HepG2 (cell line): ENCODE results near the gene SNX6. TPM values are rescaled to one million over a fixed set of nuclear protein-coding genes. Genes with fewer than 3 reads are reported as not detected.

Source experiments
- ATF7 ChIP-seq, 2 experiments: fragments of 450-650 bp in 1 of 2; sonication (generic) in 1 of 2; formaldehyde crosslinking in 1 of 2; IDR thresholded peaks; 2 replicates each; pipeline versions ENCODE4 v1.4.0 to v1.6.1; 2016 to 2020; ENCODE audit warnings: antibody characterized with exemption in 1 of 2, mild to moderate bottlenecking in 1 of 2, missing genetic modification reagents in 1 of 2
- RAD21 ChIP-seq: fragments of 450-650 bp; formaldehyde crosslinking; IDR thresholded peaks from 2 replicates; pipeline ENCODE4 v1.5.0; 2020; ENCODE audit warnings: mild to moderate bottlenecking
- SMYD3 ChIP-seq: sonication (generic); formaldehyde crosslinking; IDR thresholded peaks from 2 replicates; pipeline ENCODE4 v1.8.1; 2023; ENCODE audit warnings: mild to moderate bottlenecking, missing genetic modification reagents
- TCF7 ChIP-seq: sonication (generic); IDR thresholded peaks from 2 replicates; pipeline ENCODE4 v1.6.1; 2016; ENCODE audit warnings: antibody characterized with exemption, low read depth
- ZNF30 ChIP-seq: sonication (generic); formaldehyde crosslinking; IDR thresholded peaks from 2 replicates; pipeline ENCODE4 v1.5.0; 2020; ENCODE audit warnings: mild to moderate bottlenecking, missing genetic modification reagents
- ZNF496 ChIP-seq: sonication (generic); formaldehyde crosslinking; IDR thresholded peaks from 2 replicates; pipeline ENCODE4 v1.8.1; 2023; ENCODE audit warnings: mild to moderate bottlenecking, moderate library complexity, missing genetic modification reagents; ENCODE audit not compliant: insufficient replicate concordance
- ZNF629 ChIP-seq: sonication (generic); formaldehyde crosslinking; conservative IDR thresholded peaks from 2 replicates; pipeline ENCODE4 v1.5.0; 2020; ENCODE audit warnings: missing genetic modification reagents
- polyA plus RNA-seq, 8 experiments: library from polyadenylated mRNA; depleted of rRNA in 3 of 8; stranded (reverse) in 7 of 8; unstranded in 1 of 8; fragments of >200 nt; fragmentation: Illumina TruSeq in 4 of 8; extraction: Trizol in 4 of 8; gene quantifications; 2 replicates each; pipeline versions ENCODE4 v1.2.1 to v1.2.3, GENCODE V29; 2011 to 2016; ENCODE audit warnings: low read depth in 4 of 8, missing spikeins in 1 of 8, mixed read lengths in 1 of 8; ENCODE audit not compliant: insufficient read depth in 1 of 8
- total RNA-seq, 5 experiments: library from RNA; depleted of rRNA; stranded (reverse); fragments of >200 nt; fragmentation: Illumina TruSeq; extraction: Trizol; gene quantifications; 2 replicates each; pipeline ENCODE4 v1.2.3, GENCODE V29; 2016; ENCODE audit warnings: low read depth in 1 of 5
- TF ChIP-seq, protein P1 (sequence below): sonication (generic); formaldehyde crosslinking; IDR thresholded peaks from 2 replicates; pipeline ENCODE4 v1.5.1; 2020; ENCODE audit warnings: missing genetic modification reagents, mild to moderate bottlenecking, borderline replicate concordance
- TF ChIP-seq, protein P2 (sequence below): sonication (generic); formaldehyde crosslinking; IDR thresholded peaks from 2 replicates; pipeline ENCODE4 v1.4.0; 2020; ENCODE audit warnings: missing genetic modification reagents, borderline replicate concordance
- TF ChIP-seq, protein P3 (sequence below): sonication (generic); formaldehyde crosslinking; IDR thresholded peaks from 2 replicates; pipeline ENCODE4 v1.8.1; 2022; ENCODE audit warnings: low read depth, mild to moderate bottlenecking, missing genetic modification reagents
- TF ChIP-seq, protein P4 (sequence below): IDR thresholded peaks from 2 replicates; pipeline ENCODE4 v1.6.1; 2016; ENCODE audit warnings: low read depth, missing genetic modification reagents, missing compliant biosample characterization
- TF ChIP-seq, protein P5 (sequence below): sonication (generic); formaldehyde crosslinking; IDR thresholded peaks from 2 replicates; pipeline ENCODE4 v1.4.0; 2020; ENCODE audit warnings: missing genetic modification reagents

SNX6 gene
- total and polyA plus RNA-seq, 2 of the 13 experiments (the other 11 are each of a cell fraction or from before 2014, with no cell fraction given): 92.3 to 169 TPM

DNA sequence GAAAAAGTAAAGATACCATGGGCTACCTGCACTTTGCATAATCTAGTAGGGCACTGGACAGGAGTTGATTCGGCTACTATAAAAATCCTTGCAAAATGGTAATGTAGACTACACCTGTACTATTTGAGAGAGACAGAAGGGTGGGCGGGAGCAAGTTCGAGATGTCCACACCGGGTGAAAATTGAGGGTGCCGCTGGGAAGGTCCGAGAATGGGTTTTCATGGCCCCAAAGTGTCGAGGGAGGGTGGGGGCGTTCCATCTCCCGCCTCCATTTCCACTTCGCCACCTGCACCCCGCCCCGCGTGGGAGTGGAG lies 648 bp downstream of the SNX6 start (continued):
- TF ChIP-seq ZNF496 (no peak), RAD21 (CRISPR knock-in tag) (no peak), ZNF30 (CRISPR knock-in tag) (no peak; the same call in 1 of the 2 replicates), TCF7 (0 out of 2 replicates have a peak, but pooled peaks have one; percentile 9), ATF7 (IDR thresholded peaks at IDR 0.05) (no peak), ATF7 (CRISPR knock-in tag; IDR thresholded peaks at IDR 0.05) (no peak), SMYD3 (CRISPR knock-in tag) (no peak), ZNF629 (CRISPR knock-in tag) (peak; percentile 3; the same call in 1 of the 2 replicates)
- TF ChIP-seq, protein P1, sequence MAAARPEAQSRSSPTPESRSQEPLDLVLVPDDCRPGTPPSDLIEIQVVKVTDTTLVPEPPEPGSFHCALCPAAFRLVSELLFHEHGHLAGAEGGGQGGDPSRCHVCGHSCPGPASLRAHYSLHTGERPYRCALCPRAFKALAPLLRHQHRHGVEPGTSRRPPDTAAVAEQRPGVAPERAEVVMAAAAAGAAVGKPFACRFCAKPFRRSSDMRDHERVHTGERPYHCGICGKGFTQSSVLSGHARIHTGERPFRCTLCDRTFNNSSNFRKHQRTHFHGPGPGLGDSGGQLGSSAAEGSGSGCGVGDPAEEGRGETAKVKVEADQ (CRISPR knock-in tag): 0 out of 2 replicates have a peak, but pooled peaks have one; percentile 33
- TF ChIP-seq, protein P2, sequence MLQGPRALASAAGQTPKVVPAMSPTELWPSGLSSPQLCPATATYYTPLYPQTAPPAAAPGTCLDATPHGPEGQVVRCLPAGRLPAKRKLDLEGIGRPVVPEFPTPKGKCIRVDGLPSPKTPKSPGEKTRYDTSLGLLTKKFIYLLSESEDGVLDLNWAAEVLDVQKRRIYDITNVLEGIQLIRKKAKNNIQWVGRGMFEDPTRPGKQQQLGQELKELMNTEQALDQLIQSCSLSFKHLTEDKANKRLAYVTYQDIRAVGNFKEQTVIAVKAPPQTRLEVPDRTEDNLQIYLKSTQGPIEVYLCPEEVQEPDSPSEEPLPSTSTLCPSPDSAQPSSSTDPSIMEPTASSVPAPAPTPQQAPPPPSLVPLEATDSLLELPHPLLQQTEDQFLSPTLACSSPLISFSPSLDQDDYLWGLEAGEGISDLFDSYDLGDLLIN (CRISPR knock-in tag): no peak
- TF ChIP-seq, protein P3, sequence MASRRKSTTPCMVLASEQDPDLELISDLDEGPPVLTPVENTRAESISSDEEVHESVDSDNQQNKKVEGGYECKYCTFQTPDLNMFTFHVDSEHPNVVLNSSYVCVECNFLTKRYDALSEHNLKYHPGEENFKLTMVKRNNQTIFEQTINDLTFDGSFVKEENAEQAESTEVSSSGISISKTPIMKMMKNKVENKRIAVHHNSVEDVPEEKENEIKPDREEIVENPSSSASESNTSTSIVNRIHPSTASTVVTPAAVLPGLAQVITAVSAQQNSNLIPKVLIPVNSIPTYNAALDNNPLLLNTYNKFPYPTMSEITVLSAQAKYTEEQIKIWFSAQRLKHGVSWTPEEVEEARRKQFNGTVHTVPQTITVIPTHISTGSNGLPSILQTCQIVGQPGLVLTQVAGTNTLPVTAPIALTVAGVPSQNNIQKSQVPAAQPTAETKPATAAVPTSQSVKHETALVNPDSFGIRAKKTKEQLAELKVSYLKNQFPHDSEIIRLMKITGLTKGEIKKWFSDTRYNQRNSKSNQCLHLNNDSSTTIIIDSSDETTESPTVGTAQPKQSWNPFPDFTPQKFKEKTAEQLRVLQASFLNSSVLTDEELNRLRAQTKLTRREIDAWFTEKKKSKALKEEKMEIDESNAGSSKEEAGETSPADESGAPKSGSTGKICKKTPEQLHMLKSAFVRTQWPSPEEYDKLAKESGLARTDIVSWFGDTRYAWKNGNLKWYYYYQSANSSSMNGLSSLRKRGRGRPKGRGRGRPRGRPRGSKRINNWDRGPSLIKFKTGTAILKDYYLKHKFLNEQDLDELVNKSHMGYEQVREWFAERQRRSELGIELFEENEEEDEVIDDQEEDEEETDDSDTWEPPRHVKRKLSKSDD (CRISPR knock-in tag): no peak
- TF ChIP-seq, protein P4, sequence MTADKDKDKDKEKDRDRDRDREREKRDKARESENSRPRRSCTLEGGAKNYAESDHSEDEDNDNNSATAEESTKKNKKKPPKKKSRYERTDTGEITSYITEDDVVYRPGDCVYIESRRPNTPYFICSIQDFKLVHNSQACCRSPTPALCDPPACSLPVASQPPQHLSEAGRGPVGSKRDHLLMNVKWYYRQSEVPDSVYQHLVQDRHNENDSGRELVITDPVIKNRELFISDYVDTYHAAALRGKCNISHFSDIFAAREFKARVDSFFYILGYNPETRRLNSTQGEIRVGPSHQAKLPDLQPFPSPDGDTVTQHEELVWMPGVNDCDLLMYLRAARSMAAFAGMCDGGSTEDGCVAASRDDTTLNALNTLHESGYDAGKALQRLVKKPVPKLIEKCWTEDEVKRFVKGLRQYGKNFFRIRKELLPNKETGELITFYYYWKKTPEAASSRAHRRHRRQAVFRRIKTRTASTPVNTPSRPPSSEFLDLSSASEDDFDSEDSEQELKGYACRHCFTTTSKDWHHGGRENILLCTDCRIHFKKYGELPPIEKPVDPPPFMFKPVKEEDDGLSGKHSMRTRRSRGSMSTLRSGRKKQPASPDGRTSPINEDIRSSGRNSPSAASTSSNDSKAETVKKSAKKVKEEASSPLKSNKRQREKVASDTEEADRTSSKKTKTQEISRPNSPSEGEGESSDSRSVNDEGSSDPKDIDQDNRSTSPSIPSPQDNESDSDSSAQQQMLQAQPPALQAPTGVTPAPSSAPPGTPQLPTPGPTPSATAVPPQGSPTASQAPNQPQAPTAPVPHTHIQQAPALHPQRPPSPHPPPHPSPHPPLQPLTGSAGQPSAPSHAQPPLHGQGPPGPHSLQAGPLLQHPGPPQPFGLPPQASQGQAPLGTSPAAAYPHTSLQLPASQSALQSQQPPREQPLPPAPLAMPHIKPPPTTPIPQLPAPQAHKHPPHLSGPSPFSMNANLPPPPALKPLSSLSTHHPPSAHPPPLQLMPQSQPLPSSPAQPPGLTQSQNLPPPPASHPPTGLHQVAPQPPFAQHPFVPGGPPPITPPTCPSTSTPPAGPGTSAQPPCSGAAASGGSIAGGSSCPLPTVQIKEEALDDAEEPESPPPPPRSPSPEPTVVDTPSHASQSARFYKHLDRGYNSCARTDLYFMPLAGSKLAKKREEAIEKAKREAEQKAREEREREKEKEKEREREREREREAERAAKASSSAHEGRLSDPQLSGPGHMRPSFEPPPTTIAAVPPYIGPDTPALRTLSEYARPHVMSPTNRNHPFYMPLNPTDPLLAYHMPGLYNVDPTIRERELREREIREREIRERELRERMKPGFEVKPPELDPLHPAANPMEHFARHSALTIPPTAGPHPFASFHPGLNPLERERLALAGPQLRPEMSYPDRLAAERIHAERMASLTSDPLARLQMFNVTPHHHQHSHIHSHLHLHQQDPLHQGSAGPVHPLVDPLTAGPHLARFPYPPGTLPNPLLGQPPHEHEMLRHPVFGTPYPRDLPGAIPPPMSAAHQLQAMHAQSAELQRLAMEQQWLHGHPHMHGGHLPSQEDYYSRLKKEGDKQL: peak; percentile 30; the same call in 1 of the 2 replicates
- TF ChIP-seq, protein P5, sequence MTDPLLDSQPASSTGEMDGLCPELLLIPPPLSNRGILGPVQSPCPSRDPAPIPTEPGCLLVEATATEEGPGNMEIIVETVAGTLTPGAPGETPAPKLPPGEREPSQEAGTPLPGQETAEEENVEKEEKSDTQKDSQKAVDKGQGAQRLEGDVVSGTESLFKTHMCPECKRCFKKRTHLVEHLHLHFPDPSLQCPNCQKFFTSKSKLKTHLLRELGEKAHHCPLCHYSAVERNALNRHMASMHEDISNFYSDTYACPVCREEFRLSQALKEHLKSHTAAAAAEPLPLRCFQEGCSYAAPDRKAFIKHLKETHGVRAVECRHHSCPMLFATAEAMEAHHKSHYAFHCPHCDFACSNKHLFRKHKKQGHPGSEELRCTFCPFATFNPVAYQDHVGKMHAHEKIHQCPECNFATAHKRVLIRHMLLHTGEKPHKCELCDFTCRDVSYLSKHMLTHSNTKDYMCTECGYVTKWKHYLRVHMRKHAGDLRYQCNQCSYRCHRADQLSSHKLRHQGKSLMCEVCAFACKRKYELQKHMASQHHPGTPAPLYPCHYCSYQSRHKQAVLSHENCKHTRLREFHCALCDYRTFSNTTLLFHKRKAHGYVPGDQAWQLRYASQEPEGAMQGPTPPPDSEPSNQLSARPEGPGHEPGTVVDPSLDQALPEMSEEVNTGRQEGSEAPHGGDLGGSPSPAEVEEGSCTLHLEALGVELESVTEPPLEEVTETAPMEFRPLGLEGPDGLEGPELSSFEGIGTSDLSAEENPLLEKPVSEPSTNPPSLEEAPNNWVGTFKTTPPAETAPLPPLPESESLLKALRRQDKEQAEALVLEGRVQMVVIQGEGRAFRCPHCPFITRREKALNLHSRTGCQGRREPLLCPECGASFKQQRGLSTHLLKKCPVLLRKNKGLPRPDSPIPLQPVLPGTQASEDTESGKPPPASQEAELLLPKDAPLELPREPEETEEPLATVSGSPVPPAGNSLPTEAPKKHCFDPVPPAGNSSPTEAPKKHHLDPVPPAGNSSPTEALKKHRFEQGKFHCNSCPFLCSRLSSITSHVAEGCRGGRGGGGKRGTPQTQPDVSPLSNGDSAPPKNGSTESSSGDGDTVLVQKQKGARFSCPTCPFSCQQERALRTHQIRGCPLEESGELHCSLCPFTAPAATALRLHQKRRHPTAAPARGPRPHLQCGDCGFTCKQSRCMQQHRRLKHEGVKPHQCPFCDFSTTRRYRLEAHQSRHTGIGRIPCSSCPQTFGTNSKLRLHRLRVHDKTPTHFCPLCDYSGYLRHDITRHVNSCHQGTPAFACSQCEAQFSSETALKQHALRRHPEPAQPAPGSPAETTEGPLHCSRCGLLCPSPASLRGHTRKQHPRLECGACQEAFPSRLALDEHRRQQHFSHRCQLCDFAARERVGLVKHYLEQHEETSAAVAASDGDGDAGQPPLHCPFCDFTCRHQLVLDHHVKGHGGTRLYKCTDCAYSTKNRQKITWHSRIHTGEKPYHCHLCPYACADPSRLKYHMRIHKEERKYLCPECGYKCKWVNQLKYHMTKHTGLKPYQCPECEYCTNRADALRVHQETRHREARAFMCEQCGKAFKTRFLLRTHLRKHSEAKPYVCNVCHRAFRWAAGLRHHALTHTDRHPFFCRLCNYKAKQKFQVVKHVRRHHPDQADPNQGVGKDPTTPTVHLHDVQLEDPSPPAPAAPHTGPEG (CRISPR knock-in tag): 0 out of 2 replicates have a peak, but pooled peaks have one; percentile 59
